Fibroblast of lung (primary cell): ENCODE data around the gene NLRP6.

ENCODE experiments used
- CTCF ChIP-seq, 2 donors: IDR thresholded peaks in 1 of 2; conservative IDR thresholded peaks in 1 of 2; 1 replicate in 1 of 2; 2 replicates in 1 of 2; pipeline ENCODE4 v1.5.1; 2011 to 2012; ENCODE audit warnings: low read length in 2 of 2, control low read depth in 1 of 2, inconsistent platforms in 1 of 2, low read depth in 1 of 2, mild to moderate bottlenecking in 1 of 2
- EZH2 ChIP-seq: IDR thresholded peaks from 2 replicates; pipeline ENCODE4 v1.5.1; 2012; ENCODE audit warnings: low read length, control low read depth, mild to moderate bottlenecking; ENCODE audit errors: missing control alignments

GRCh38 chr11:334264-334994 lies 56.2 kb downstream of the NLRP6 start:
- TF ChIP-seq CTCF (conservative IDR thresholded peaks at IDR 0.05 in 1 of 2, IDR thresholded peaks at IDR 0.05 in 1 of 2; ENCODE audit: low read depth in 1 of 2, low read length in 2 of 2) (no peak), EZH2 (no peak)
